GM15510 (cell line): ENCODE results near the gene ZEB2.

ENCODE experiments used
- POLR2A ChIP-seq: IDR thresholded peaks from 3 replicates; pipeline ENCODE4 v1.6.1; 2011; ENCODE audit warnings: borderline replicate concordance; ENCODE audit not compliant: insufficient read length; ENCODE audit errors: extremely low read depth

The ZEB2 gene

GRCh38 chr2:144372410-144373080 lies 147.4 kb downstream of the ZEB2 start:
- no peak for TF ChIP-seq POLR2A

GRCh38 chr2:144370937-144371584 lies 148.9 kb downstream of the ZEB2 start:
- no peak for TF ChIP-seq POLR2A

- TF ChIP-seq POLR2A: no peak
These were observed 150.5 kb downstream of the ZEB2 start for GRCh38 chr2:144369416-144369815.

- no peak for TF ChIP-seq POLR2A
These were observed 153.0 kb downstream of the ZEB2 start for GRCh38 chr2:144366825-144367429.

GRCh38 chr2:144364944-144365738 lies 154.8 kb downstream of the ZEB2 start:
- no peak for TF ChIP-seq POLR2A

- no peak for TF ChIP-seq POLR2A
These were observed 157.5 kb downstream of the ZEB2 start for GRCh38 chr2:144362401-144362800.

GRCh38 chr2:144361742-144362141 lies 158.2 kb downstream of the ZEB2 start:
- TF ChIP-seq POLR2A: no peak

GRCh38 chr2:144359684-144360083 lies 160.2 kb downstream of the ZEB2 start:
- no peak for TF ChIP-seq POLR2A

- TF ChIP-seq POLR2A: no peak
These were observed 160.9 kb downstream of the ZEB2 start for GRCh38 chr2:144358979-144359541.

- no peak for TF ChIP-seq POLR2A
These were observed 161.4 kb downstream of the ZEB2 start for GRCh38 chr2:144358374-144358964.

GRCh38 chr2:144357623-144358373 lies 162.1 kb downstream of the ZEB2 start:
- no peak for TF ChIP-seq POLR2A

- TF ChIP-seq POLR2A: no peak
These were observed 163.5 kb downstream of the ZEB2 start for GRCh38 chr2:144356402-144356801.

GRCh38 chr2:144354953-144355352 lies 165.0 kb downstream of the ZEB2 start:
- no peak for TF ChIP-seq POLR2A

GRCh38 chr2:144351687-144352086 lies 168.2 kb downstream of the ZEB2 start:
- TF ChIP-seq POLR2A: no peak
